ENCODE data around the gene BAIAP2L1.

Gene BAIAP2L1

GRCh38 chr7:98362517-98362916 lies 38.4 kb downstream of the BAIAP2L1 start:
- no peak for DNase-seq (ENCODE audit: insufficient read length, low spot score)
- no peak for TF ChIP-seq POLR2A (IDR thresholded peaks at IDR 0.05; ENCODE audit: low read depth, low read length)
- TF ChIP-seq SPI1 (IDR thresholded peaks at IDR 0.05; ENCODE audit: low read depth, low read length): no peak
- no peak for TF ChIP-seq TAF1 (IDR thresholded peaks at IDR 0.05; ENCODE audit: low read depth, low read length)
- TF ChIP-seq POLR2AphosphoS5 (IDR thresholded peaks at IDR 0.05; ENCODE audit: low read depth, low read length): no peak
- TF ChIP-seq PAX5 (IDR thresholded peaks at IDR 0.05; ENCODE audit: insufficient read depth, low read length, severe bottlenecking): no peak
- no peak for TF ChIP-seq POU2F2 (IDR thresholded peaks at IDR 0.05; ENCODE audit: low read depth, low read length)
- FAIRE-seq: no peak

DNA sequence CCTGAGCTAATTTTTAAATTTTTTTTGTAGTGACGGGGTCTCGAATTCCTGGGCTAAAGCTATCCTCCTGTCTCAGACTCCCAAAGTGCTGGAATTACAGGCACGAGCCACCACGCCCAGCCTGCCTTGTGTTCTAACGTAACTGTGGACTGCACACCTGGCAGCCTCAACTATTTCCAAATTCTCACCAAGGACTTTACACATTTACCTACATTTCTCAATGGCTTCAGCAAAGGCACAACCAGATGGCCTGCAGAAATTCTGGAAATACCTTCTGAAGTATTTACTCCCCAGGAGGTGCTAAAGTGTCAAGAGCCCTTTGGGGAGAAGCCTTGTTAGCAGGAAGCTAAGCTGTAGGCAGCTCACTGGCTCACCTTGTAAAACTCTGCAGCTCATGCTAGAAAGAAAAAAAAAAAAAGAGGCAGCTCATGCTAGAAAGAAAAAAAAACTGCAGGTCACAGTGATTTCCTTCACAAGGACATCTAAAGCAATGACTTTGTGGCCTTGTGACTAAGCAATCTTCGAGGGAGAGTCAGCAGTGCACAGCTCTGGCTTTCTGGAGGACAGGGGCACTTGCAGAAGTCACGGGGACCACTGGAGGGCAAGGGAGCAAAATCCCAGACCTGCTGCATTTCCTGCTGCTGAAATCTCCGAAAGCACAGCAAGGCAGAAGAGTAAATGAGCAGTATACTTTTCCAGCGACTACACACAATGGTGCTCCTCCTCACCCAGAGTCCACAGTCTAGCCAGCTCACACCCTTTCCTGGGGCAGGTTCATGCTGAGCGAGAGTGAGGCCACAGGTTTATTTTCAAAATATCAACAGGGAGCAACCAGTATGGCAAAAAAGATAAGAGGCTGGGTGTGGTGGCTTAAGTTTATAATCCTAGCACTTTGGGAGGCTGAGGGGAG lies 40.4 kb downstream of the BAIAP2L1 start:
- FAIRE-seq: no peak
- no peak for DNase-seq (ENCODE audit: insufficient read length, low spot score)
- no peak for TF ChIP-seq SPI1 (IDR thresholded peaks at IDR 0.05; ENCODE audit: low read depth, low read length)
- TF ChIP-seq PAX5 (IDR thresholded peaks at IDR 0.05; ENCODE audit: insufficient read depth, low read length, severe bottlenecking): no peak
- TF ChIP-seq POLR2A (IDR thresholded peaks at IDR 0.05; ENCODE audit: low read depth, low read length): no peak
- TF ChIP-seq TAF1 (IDR thresholded peaks at IDR 0.05; ENCODE audit: low read depth, low read length): no peak
- no peak for TF ChIP-seq POLR2AphosphoS5 (IDR thresholded peaks at IDR 0.05; ENCODE audit: low read depth, low read length)
- TF ChIP-seq POU2F2 (IDR thresholded peaks at IDR 0.05; ENCODE audit: low read depth, low read length): no peak

DNA sequence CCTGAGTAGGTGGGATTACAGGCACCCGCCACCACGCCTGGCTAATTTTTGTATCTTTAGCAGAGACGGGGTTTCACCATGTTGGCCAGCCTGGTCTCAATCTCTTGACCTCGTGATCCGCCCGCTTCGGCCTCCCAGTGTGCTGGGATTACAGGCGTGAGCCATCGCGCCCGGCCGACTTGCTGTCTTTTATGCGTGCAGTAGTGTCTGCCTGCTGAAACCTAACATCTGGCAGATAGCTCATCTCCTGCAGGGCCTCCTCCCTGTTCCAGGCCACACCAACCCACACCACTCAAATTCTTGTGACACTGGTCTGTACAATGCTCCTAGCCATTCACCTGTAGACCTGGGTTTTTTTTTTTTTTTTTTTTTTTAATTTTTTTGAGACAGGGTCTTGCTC lies 41.5 kb downstream of the BAIAP2L1 start:
- FAIRE-seq: no peak
- no peak for TF ChIP-seq POLR2A (IDR thresholded peaks at IDR 0.05; ENCODE audit: low read depth, low read length)

GRCh38 chr7:98358706-98359105 lies 42.2 kb downstream of the BAIAP2L1 start:
- FAIRE-seq: no peak
- no peak for DNase-seq (ENCODE audit: insufficient read length, low spot score)
- TF ChIP-seq TAF1 (IDR thresholded peaks at IDR 0.05; ENCODE audit: low read depth, low read length) (no peak), POLR2AphosphoS5 (IDR thresholded peaks at IDR 0.05; ENCODE audit: low read depth, low read length) (no peak), POU2F2 (IDR thresholded peaks at IDR 0.05; ENCODE audit: low read depth, low read length) (no peak), PAX5 (IDR thresholded peaks at IDR 0.05; ENCODE audit: insufficient read depth, low read length, severe bottlenecking) (no peak)

More for the DNA sequence above, 41.5 kb downstream of the BAIAP2L1 start:
- no peak for DNase-seq (ENCODE audit: insufficient read length, low spot score)

DNA sequence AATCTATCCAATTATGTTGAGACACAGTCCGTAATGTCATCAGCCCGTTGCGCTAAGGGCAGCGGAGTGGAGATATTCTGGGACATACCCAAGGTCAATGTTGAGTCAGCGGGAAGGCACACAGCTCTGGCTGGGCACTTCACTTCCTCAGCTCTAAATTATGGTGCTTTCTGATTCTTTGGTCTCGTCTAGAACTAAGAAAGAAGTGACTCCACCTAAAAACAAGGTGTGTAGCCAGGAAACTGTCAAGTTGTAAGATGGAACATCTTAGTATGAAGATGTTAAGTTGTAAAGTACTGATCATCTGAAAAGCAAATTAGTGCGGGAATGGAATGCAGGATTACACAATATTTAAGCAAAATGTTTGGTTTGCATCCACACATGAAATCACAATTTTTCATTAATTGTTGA lies 43.1 kb downstream of the BAIAP2L1 start:
- no peak for TF ChIP-seq POLR2AphosphoS5 (IDR thresholded peaks at IDR 0.05; ENCODE audit: low read depth, low read length)
- TF ChIP-seq SPI1 (IDR thresholded peaks at IDR 0.05; ENCODE audit: low read depth, low read length): no peak
- no peak for FAIRE-seq
- no peak for DNase-seq (ENCODE audit: insufficient read length, low spot score)

DNA sequence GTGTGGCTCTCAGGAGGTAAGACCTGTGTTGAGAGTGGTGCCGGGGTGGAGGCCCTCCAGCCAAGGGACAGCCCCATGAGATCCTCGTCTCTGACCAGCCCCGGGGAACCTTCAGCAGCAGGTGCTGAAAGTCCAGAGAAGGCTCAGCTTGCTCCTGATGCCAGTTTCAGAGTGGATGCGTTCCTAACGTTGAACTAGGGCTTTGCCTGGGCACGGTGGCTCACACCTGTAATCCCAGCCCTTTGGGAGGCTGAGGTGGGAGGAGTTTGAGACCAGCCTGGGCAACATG lies 45.7 kb downstream of the BAIAP2L1 start:
- no peak for TF ChIP-seq PAX5 (IDR thresholded peaks at IDR 0.05; ENCODE audit: insufficient read depth, low read length, severe bottlenecking)
- TF ChIP-seq POU2F2 (IDR thresholded peaks at IDR 0.05; ENCODE audit: low read depth, low read length): no peak
- no peak for TF ChIP-seq SPI1 (IDR thresholded peaks at IDR 0.05; ENCODE audit: low read depth, low read length)
- TF ChIP-seq POLR2A (IDR thresholded peaks at IDR 0.05; ENCODE audit: low read depth, low read length): no peak
- TF ChIP-seq POLR2AphosphoS5 (IDR thresholded peaks at IDR 0.05; ENCODE audit: low read depth, low read length): no peak
- no peak for TF ChIP-seq TAF1 (IDR thresholded peaks at IDR 0.05; ENCODE audit: low read depth, low read length)
- FAIRE-seq: no peak
- DNase-seq (ENCODE audit: insufficient read length, low spot score): no peak

- FAIRE-seq (no peak), DNase-seq (ENCODE audit: insufficient read length, low spot score) (no peak)
- TF ChIP-seq TAF1 (IDR thresholded peaks at IDR 0.05; ENCODE audit: low read depth, low read length) (no peak), POLR2A (IDR thresholded peaks at IDR 0.05; ENCODE audit: low read depth, low read length) (no peak)
Measured at GRCh38 chr7:98354511-98355249, 46.2 kb downstream of the BAIAP2L1 start.

DNA sequence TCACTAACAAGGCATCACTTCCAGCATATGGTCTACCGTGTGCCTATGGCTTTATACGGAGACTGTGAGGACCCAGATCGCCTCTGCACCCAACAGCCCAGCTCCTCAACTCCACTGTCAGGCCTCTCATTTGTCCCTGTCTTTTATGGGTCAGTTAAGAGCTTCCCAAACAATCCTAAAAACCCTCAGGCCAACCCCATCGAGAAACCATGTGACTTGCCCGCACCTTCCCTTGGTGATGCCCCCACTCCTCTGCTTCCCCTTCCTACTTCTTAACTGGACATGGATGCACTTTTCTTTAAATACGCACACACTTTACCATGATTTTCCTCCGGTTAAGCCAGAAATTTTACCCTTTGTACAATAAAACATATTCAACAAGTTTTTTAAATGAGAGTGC lies 46.8 kb downstream of the BAIAP2L1 start:
- FAIRE-seq (no peak), DNase-seq (ENCODE audit: insufficient read length, low spot score) (no peak)
- no peak for TF ChIP-seq POU2F2 (IDR thresholded peaks at IDR 0.05; ENCODE audit: low read depth, low read length)
- no peak for TF ChIP-seq POLR2A (IDR thresholded peaks at IDR 0.05; ENCODE audit: low read depth, low read length)
- TF ChIP-seq PAX5 (IDR thresholded peaks at IDR 0.05; ENCODE audit: insufficient read depth, low read length, severe bottlenecking): no peak
- no peak for TF ChIP-seq TAF1 (IDR thresholded peaks at IDR 0.05; ENCODE audit: low read depth, low read length)
- TF ChIP-seq POLR2AphosphoS5 (IDR thresholded peaks at IDR 0.05; ENCODE audit: low read depth, low read length): no peak
- TF ChIP-seq SPI1 (IDR thresholded peaks at IDR 0.05; ENCODE audit: low read depth, low read length): no peak

- no peak for DNase-seq (ENCODE audit: insufficient read length, low spot score)
- FAIRE-seq: no peak
- no peak for TF ChIP-seq POU2F2 (IDR thresholded peaks at IDR 0.05; ENCODE audit: low read depth, low read length)
- TF ChIP-seq POLR2AphosphoS5 (IDR thresholded peaks at IDR 0.05; ENCODE audit: low read depth, low read length): no peak
- TF ChIP-seq POLR2A (IDR thresholded peaks at IDR 0.05; ENCODE audit: low read depth, low read length): no peak
- TF ChIP-seq PAX5 (IDR thresholded peaks at IDR 0.05; ENCODE audit: insufficient read depth, low read length, severe bottlenecking): no peak
Measured at GRCh38 chr7:98352621-98353020, 48.3 kb downstream of the BAIAP2L1 start.

DNA sequence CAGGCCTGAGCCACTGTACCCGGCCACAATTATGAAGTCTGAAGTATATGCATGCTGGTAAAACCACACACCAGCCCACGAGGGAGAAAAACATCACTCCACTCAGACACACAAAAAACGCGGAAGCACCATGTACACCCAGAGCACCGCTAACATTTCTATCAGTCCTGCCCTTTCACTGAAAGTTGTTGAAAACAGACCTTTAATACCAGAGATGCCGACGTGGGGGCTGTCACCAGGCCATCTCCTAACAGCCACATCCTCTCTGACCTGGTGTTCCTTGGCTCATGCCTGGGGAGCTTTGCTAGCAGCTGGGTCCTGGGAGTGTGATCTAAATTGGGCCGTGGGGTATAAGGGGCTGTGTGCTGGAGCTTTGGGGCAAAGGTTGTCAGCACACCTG lies 49.8 kb downstream of the BAIAP2L1 start:
- FAIRE-seq: no peak
- TF ChIP-seq SPI1 (IDR thresholded peaks at IDR 0.05; ENCODE audit: low read depth, low read length) (no peak), TAF1 (IDR thresholded peaks at IDR 0.05; ENCODE audit: low read depth, low read length) (no peak), POU2F2 (IDR thresholded peaks at IDR 0.05; ENCODE audit: low read depth, low read length) (no peak), POLR2A (IDR thresholded peaks at IDR 0.05; ENCODE audit: low read depth, low read length) (no peak), PAX5 (IDR thresholded peaks at IDR 0.05; ENCODE audit: insufficient read depth, low read length, severe bottlenecking) (no peak), POLR2AphosphoS5 (IDR thresholded peaks at IDR 0.05; ENCODE audit: low read depth, low read length) (no peak)
- DNase-seq (ENCODE audit: insufficient read length, low spot score): no peak

Data from GM12891 (cell line).